Caco-2 (cell line): Measurements from ENCODE around the gene SPINT2. TPM values are rescaled to one million over a fixed set of nuclear protein-coding genes. Genes with fewer than 3 reads are reported as not detected.
"Not testable (repeated sequence)": the region's sequence is repeated elsewhere in the genome, so short reads cannot be mapped to it uniquely, and the experiment has no call there.

Experiments
- BruUV-seq: library from RNA; stranded (reverse); fragments of 400-500 nt; replicated peaks from 2 replicates; lab custom pipeline; 2021; lab: Mats Ljungman, UMichigan
- CTCF ChIA-PET: fragments of 300-600 bp; sonication (Branson Sonifier 250); formaldehyde crosslinking; loops from one replicate; lab custom pipeline; 2022; ENCODE audit warnings: antibody characterized with exemption; lab: Charles Lee
- POLR2A ChIA-PET: fragments of 300-600 bp; sonication (Branson Sonifier 250); formaldehyde crosslinking; loops from one replicate; lab custom pipeline; 2022; ENCODE audit warnings: antibody characterized with exemption; lab: Charles Lee
- DNase-seq, 2 experiments: peaks; one replicate each; pipeline versions ENCODE4 v3.0.0 to v3.0.0-alpha.2; 2020 to 2022
- H3K27me3 ChIP-seq: replicated peaks from 2 replicates; pipeline ENCODE4 v1.6.0; 2011; ENCODE audit warnings: low read length; ENCODE audit not compliant: control insufficient read depth, insufficient read depth
- H3K36me3 ChIP-seq: 2 replicates; pipeline ENCODE4 v1.5.1; 2011; ENCODE audit warnings: low read length; ENCODE audit not compliant: control insufficient read depth, insufficient read depth
- H3K4me1 ChIP-seq: fragments of 250-450 bp; sonication (Bioruptor Pico); 2 replicates; pipeline ENCODE4 v1.5.1; 2020; ENCODE audit warnings: mild to moderate bottlenecking
- H3K4me3 ChIP-seq: 2 replicates; pipeline ENCODE4 v1.5.1; 2011; ENCODE audit warnings: low read depth, mild to moderate bottlenecking, control low read depth, low read length
- H3K9me3 ChIP-seq: fragments of 250-450 bp; sonication (Bioruptor Pico); 2 replicates; pipeline ENCODE4 v1.5.1; 2020; ENCODE audit warnings: mild to moderate bottlenecking, moderate library complexity
- H3K27ac Mint-ChIP-seq: one replicate; pipeline ENCODE4 v1.8.0; 2022; ENCODE audit warnings: mixed read lengths; ENCODE audit not compliant: unreplicated experiment
- H3K27me3 Mint-ChIP-seq: one replicate; pipeline ENCODE4 v1.8.0; 2022; ENCODE audit warnings: mixed read lengths; ENCODE audit not compliant: insufficient read depth, unreplicated experiment
- H3K36me3 Mint-ChIP-seq: one replicate; pipeline ENCODE4 v1.8.0; 2022; ENCODE audit warnings: mild to moderate bottlenecking, mixed read lengths; ENCODE audit not compliant: insufficient read depth, unreplicated experiment
- H3K4me1 Mint-ChIP-seq: one replicate; pipeline ENCODE4 v1.8.0; 2022; ENCODE audit warnings: low read depth, mixed read lengths; ENCODE audit not compliant: unreplicated experiment
- H3K4me3 Mint-ChIP-seq: one replicate; pipeline ENCODE4 v1.8.0; 2022; ENCODE audit warnings: mild to moderate bottlenecking, moderate library complexity, mixed read lengths; ENCODE audit not compliant: unreplicated experiment
- H3K9me3 Mint-ChIP-seq: one replicate; pipeline ENCODE4 v1.8.0; 2022; ENCODE audit warnings: mixed read lengths; ENCODE audit not compliant: unreplicated experiment
- CTCF ChIP-seq, 2 experiments: fragments of 200-600 bp in 1 of 2; IDR thresholded peaks; 1 replicate in 1 of 2; 2 replicates in 1 of 2; pipeline versions ENCODE4 v1.5.1 to v1.8.0; 2011 to 2022; ENCODE audit warnings: antibody characterized with exemption in 1 of 2, control low read depth in 1 of 2, inconsistent platforms in 1 of 2, low read depth in 1 of 2, low read length in 1 of 2, mild to moderate bottlenecking in 1 of 2, moderate library complexity in 1 of 2; ENCODE audit not compliant: insufficient read depth in 1 of 2, severe bottlenecking in 1 of 2, unreplicated experiment in 1 of 2
- intact Hi-C: fragments of 100-400 bp; cut with micrococcal nuclease; formaldehyde crosslinking; loops from one replicate; pipeline ENCODE4 v1.10.0; 2022; ENCODE audit not compliant: unreplicated experiment
- total RNA-seq: library from RNA; stranded (reverse); gene quantifications from 2 replicates; pipeline ENCODE4 v1.2.3, GENCODE V29; 2022

SPINT2 gene
- total RNA-seq, 1 experiment from 2014 or later: 748 TPM

- no TSS peak for BruUV-seq
- Histone ChIP-seq H3K27me3 (no peaks in the 10 kb centered on the region), H3K4me1 (peaks cover 9% of the 10 kb centered on the region; the same call in 1 of the 2 replicates), H3K36me3 (no peaks in the 10 kb centered on the region), H3K4me3 (no peak overlapping the region), H3K9me3 (no peaks in the 10 kb centered on the region)
- Mint-ChIP-seq H3K4me1 (peaks cover 12% of the 10 kb centered on the region), H3K9me3 (no peaks in the 10 kb centered on the region), H3K36me3 (peaks cover 14% of the 10 kb centered on the region), H3K27ac (no peak overlapping the region), H3K27me3 (peaks cover 12% of the 10 kb centered on the region), H3K4me3 (no peak overlapping the region)
- no peak for TF ChIP-seq CTCF (IDR thresholded peaks at IDR 0.05; ENCODE audit: insufficient read depth in 1 of 2, low read depth in 1 of 2, low read length in 1 of 2, severe bottlenecking in 1 of 2, unreplicated experiment in 1 of 2)
- CTCF ChIA-PET: no interaction called here
- no peak for DNase-seq
- intact Hi-C loops: loop anchor here (10.0 kb wide), 1 partner anchor 83 kb away; no protein-coding TSS in a partner anchor
- POLR2A ChIA-PET: no interaction called here
These were observed 36.4 kb upstream of the SPINT2 start for GRCh38 chr19:38228005-38228377.

DNA sequence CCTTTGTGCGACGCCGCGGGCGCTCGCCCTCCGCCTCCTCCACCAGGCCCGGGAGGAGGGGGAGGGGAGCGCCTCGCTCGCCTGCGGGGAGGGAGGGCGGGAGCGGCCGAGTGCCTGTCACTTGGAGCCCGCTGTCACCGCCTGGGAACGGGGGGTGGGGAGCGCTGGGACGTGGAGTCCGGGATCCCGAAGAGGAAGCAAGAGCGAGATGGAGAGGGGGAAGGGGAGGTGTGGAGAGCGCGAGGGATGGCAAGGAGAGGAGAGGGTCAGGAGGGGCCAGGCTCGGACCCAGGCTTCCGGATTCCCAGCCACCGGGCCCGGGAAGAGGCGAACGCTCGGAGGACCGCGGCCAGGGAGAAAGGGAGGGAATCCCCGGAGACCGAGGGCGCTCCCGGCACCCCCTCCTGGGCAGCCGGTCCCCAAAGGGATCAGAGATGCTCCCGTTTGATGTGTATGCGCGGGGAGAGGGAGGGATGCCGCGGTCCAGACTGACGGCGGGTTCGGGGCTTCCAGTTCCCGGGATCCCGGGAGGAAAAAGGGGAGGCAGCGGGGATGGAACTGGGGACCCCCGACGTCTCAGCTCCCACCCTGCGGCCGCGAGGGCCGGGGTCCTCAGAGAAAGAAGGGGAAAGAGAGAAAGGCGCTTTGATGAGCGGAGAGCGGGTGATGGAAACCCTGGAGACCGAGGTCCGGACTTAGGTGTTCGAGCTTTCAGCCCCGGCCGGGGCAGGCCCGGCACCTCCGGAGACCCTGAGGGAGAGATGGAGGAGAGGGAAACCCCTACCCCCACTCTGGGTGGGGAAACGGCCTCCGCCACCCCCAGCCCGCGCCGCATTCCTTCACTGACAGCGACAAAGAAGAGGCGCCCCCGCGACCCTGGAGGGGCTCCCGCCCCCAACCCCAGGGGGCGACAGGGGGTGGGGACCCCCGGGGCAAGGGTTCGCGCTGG, 35.6 kb upstream of the SPINT2 start:
- BruUV-seq: no TSS peak
- Histone ChIP-seq H3K27me3 (no peaks in the 10 kb centered on the region), H3K4me1 (peaks cover 9% of the 10 kb centered on the region; the same call in 1 of the 2 replicates), H3K4me3 (peak overlapping the region; percentile 37), H3K9me3 (no peaks in the 10 kb centered on the region), H3K36me3 (no peaks in the 10 kb centered on the region)
- Mint-ChIP-seq H3K36me3 (peaks cover 7% of the 10 kb centered on the region), H3K4me1 (peaks cover 5% of the 10 kb centered on the region), H3K4me3 (peak overlapping the region; percentile 78), H3K27ac (no peak overlapping the region), H3K9me3 (no peaks in the 10 kb centered on the region), H3K27me3 (peaks cover 12% of the 10 kb centered on the region)
- DNase-seq: peak in 1 of 2 experiments; percentile 49
- CTCF ChIA-PET: interaction anchor here (1.3 to 1.7 kb wide), 2 partner anchors 174 to 326 kb away, joined by 5 read pairs; partner anchors contain the start of gene FAM98C
- no peak for TF ChIP-seq CTCF (IDR thresholded peaks at IDR 0.05; ENCODE audit: insufficient read depth in 1 of 2, low read depth in 1 of 2, low read length in 1 of 2, severe bottlenecking in 1 of 2, unreplicated experiment in 1 of 2)
- intact Hi-C loops: loop anchor here (1.0 to 10.0 kb wide), 3 partner anchors 84 to 322 kb away; partner anchors contain the start of genes CATSPERG and WDR87
- POLR2A ChIA-PET: no interaction called here

- Mint-ChIP-seq H3K27ac (no peak overlapping the region), H3K27me3 (peaks cover 12% of the 10 kb centered on the region), H3K4me1 (peaks cover 5% of the 10 kb centered on the region), H3K36me3 (peaks cover under 1% of the 10 kb centered on the region), H3K4me3 (peak overlapping the region; percentile 44), H3K9me3 (no peaks in the 10 kb centered on the region)
- TF ChIP-seq CTCF (IDR thresholded peaks at IDR 0.05; ENCODE audit: insufficient read depth in 1 of 2, low read depth in 1 of 2, low read length in 1 of 2, severe bottlenecking in 1 of 2, unreplicated experiment in 1 of 2): peak in 1 of 2 experiments; percentile 8
- Histone ChIP-seq H3K4me1 (peaks cover 12% of the 10 kb centered on the region; the same call in 1 of the 2 replicates), H3K9me3 (no peaks in the 10 kb centered on the region), H3K4me3 (peak overlapping the region; percentile 37), H3K27me3 (no peaks in the 10 kb centered on the region), H3K36me3 (no peaks in the 10 kb centered on the region)
- peak; percentile 91 to 92 for DNase-seq
- ChIA-PET CTCF (interaction anchor here (1.3 to 1.7 kb wide), 2 partner anchors 173 to 327 kb away, joined by 5 read pairs; partner anchors contain the start of gene FAM98C), POLR2A (no interaction called here)
- BruUV-seq: no TSS peak
- intact Hi-C loops: loop anchor here (1.0 to 10.0 kb wide), 3 partner anchors 85 to 323 kb away; partner anchors contain the start of genes CATSPERG and WDR87
These were observed 34.7 kb upstream of the SPINT2 start for GRCh38 chr19:38229585-38230073.

- POLR2A ChIA-PET: interaction anchor here (0.6 kb wide), 1 partner anchor 122 kb away, joined by 7 read pairs; no protein-coding TSS in a partner anchor
These were observed 33.8 kb upstream of the SPINT2 start for GRCh38 chr19:38230506-38231133.

More at GRCh38 chr19:38230506-38231133, 33.8 kb upstream of the SPINT2 start:
- H3K4me1 Mint-ChIP-seq, DNase-seq, BruUV-seq, H3K27me3 ChIP-seq, H3K9me3 ChIP-seq, H3K9me3 Mint-ChIP-seq, H3K4me1 ChIP-seq, H3K4me3 ChIP-seq, H3K27ac Mint-ChIP-seq, H3K4me3 Mint-ChIP-seq, H3K36me3 ChIP-seq, H3K36me3 Mint-ChIP-seq, intact Hi-C loops: not testable (repeated sequence)
- H3K27me3 Mint-ChIP-seq: peaks cover 12% of the 10 kb centered on the region
- CTCF ChIA-PET: interaction anchor here (0.5 to 1.7 kb wide), 2 partner anchors 68 to 172 kb away, joined by 3 to 5 read pairs; partner anchors contain the start of gene FAM98C
